Keratinocyte (primary cell): ENCODE measurements around the gene SAMD8. TPM values are rescaled to one million over a fixed set of nuclear protein-coding genes. Genes with fewer than 3 reads are reported as not detected.
"Not testable (repeated sequence)": the region's sequence is repeated elsewhere in the genome, so short reads cannot be mapped to it uniquely, and the experiment has no call there.

Source experiments
- DNase-seq: peaks from one replicate; pipeline ENCODE4 v3.0.0-alpha.2; 2011; ENCODE audit warnings: low read depth, missing footprints, low spot score
- FAIRE-seq: peaks from 2 replicates; lab custom pipeline; 2011; peaks lifted over from hg19 to GRCh38; lab: Jason Lieb, UNC
- H2AFZ ChIP-seq: 2 replicates; pipeline ENCODE4 v1.6.0; 2012; ENCODE audit warnings: low read length, control low read depth, inconsistent platforms; ENCODE audit not compliant: control insufficient read depth
- H3K27ac ChIP-seq: 2 replicates; pipeline ENCODE4 v1.5.1; 2011; ENCODE audit warnings: low read length; ENCODE audit not compliant: control insufficient read depth, insufficient read depth
- H3K27me3 ChIP-seq: 3 replicates; pipeline ENCODE4 v1.6.0; 2011; ENCODE audit warnings: low read length; ENCODE audit not compliant: control insufficient read depth, insufficient read depth; ENCODE audit errors: extremely low read depth
- H3K36me3 ChIP-seq, 2 experiments: 2 replicates in 1 of 2; 3 replicates in 1 of 2; pipeline ENCODE4 v1.5.1; 2011; ENCODE audit warnings: low read length in 2 of 2, mild to moderate bottlenecking in 1 of 2; ENCODE audit not compliant: control insufficient read depth in 2 of 2, insufficient read depth in 2 of 2; ENCODE audit errors: extremely low read depth in 1 of 2
- H3K4me1 ChIP-seq: 3 replicates; pipeline ENCODE4 v1.5.1; 2011; ENCODE audit warnings: low read length; ENCODE audit not compliant: control insufficient read depth, insufficient read depth; ENCODE audit errors: extremely low read depth
- H3K4me2 ChIP-seq: 3 replicates; pipeline ENCODE4 v1.6.0; 2011; ENCODE audit warnings: low read depth, low read length; ENCODE audit not compliant: control insufficient read depth, insufficient read depth; ENCODE audit errors: extremely low read depth
- H3K4me3 ChIP-seq, 3 experiments: fragments of 200-600 bp in 1 of 3; sonication (generic) in 1 of 3; 2 replicates in 2 of 3; 3 replicates in 1 of 3; pipeline ENCODE4 v1.5.1; 2011 to 2016; ENCODE audit warnings: low read length in 3 of 3, mild to moderate bottlenecking in 3 of 3, control low read depth in 2 of 3, inconsistent platforms in 1 of 3, low read depth in 1 of 3, mixed read lengths in 1 of 3, mixed run types in 1 of 3, moderate library complexity in 1 of 3; ENCODE audit not compliant: control insufficient read depth in 2 of 3, insufficient read depth in 2 of 3; ENCODE audit errors: extremely low read depth in 1 of 3
- H3K79me2 ChIP-seq: 2 replicates; pipeline ENCODE4 v1.6.0; 2012; ENCODE audit warnings: low read length; ENCODE audit not compliant: control insufficient read depth, insufficient read depth
- H3K9ac ChIP-seq: 3 replicates; pipeline ENCODE4 v1.6.0; 2011; ENCODE audit warnings: low read length; ENCODE audit not compliant: control insufficient read depth, insufficient read depth; ENCODE audit errors: extremely low read depth
- H3K9me1 ChIP-seq: 3 replicates; pipeline ENCODE4 v1.6.0; 2011; ENCODE audit warnings: low read length; ENCODE audit not compliant: control insufficient read depth, insufficient read depth; ENCODE audit errors: extremely low read depth
- H3K9me3 ChIP-seq: 2 replicates; pipeline ENCODE4 v1.5.1; 2012; ENCODE audit warnings: low read depth, low read length; ENCODE audit not compliant: control insufficient read depth
- H4K20me1 ChIP-seq: 3 replicates; pipeline ENCODE4 v1.6.0; 2011; ENCODE audit warnings: low read length; ENCODE audit not compliant: control insufficient read depth, insufficient read depth; ENCODE audit errors: extremely low read depth
- EZH2 ChIP-seq: IDR thresholded peaks from one replicate; pipeline ENCODE4 v1.6.1; 2012; ENCODE audit warnings: inconsistent platforms, mild to moderate bottlenecking, low read length, moderate library complexity
- dilution Hi-C: fragments of 300-500 bp; cut with MboI; formaldehyde crosslinking; loops from one replicate; pipeline ENCODE4 v1.7.0; 2020; ENCODE audit warnings: low sequenced_read_pairs; ENCODE audit not compliant: extremely low pct_ligation_motif_present
- polyA plus RNA-seq, 5 experiments: library from polyadenylated mRNA; depleted of rRNA in 3 of 5; stranded (reverse) in 3 of 5; stranded (forward) in 1 of 5; unstranded in 1 of 5; fragments of >200 nt; gene quantifications; 1 replicate in 1 of 5; 2 replicates in 3 of 5; 3 replicates in 1 of 5; pipeline versions ENCODE4 v1.2.1 to v1.2.3, GENCODE V29; 2011 to 2012; ENCODE audit warnings: missing spikeins in 2 of 5, low read depth in 1 of 5, low replicate concordance in 1 of 5
- TF ChIP-seq, protein P1 (sequence below), 3 experiments: IDR thresholded peaks in 1 of 3; conservative IDR thresholded peaks in 1 of 3; optimal IDR thresholded peaks in 1 of 3; 2 replicates in 2 of 3; 3 replicates in 1 of 3; pipeline versions ENCODE3 to v1.5.1; 2011; ENCODE audit warnings: low read length in 3 of 3, mild to moderate bottlenecking in 3 of 3, moderate library complexity in 2 of 3, control low read depth in 1 of 3, inconsistent platforms in 1 of 3; ENCODE audit not compliant: insufficient read depth in 2 of 3; ENCODE audit errors: extremely low read depth in 1 of 3

The SAMD8 gene
- polyA plus RNA-seq, 1 donor (not counting 4 experiments of a cell fraction or from before 2014, with no cell fraction given), result 31.7 TPM

DNA sequence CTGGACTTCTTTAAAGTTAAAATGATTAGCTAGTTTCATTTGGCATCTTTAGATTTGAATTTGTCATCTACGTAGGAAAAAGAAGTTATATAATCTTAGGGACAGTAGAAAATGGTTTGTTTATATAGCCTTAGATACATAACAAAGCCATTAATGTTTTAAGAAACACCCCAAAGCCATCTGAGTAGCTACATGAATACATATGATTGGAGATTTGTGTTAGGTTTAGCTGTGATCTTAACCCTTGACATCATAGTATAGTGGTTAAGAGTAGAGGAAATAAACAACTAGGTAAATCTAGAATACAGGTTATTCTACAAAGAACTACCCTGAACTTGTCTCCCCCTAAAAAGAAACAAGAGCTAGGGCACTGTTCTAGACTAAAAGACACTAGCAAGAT, 18.1 kb downstream of the SAMD8 start:
- Histone ChIP-seq H3K27me3 (no peaks in the 10 kb centered on the region), H4K20me1 (no peaks in the 10 kb centered on the region), H3K36me3 (peaks cover 0 to 8% of the 10 kb centered on the region in 2 experiments), H3K79me2 (peaks cover 50% of the 10 kb centered on the region), H3K27ac (no peak overlapping the region), H2AFZ (no peak overlapping the region), H3K9me3 (no peaks in the 10 kb centered on the region), H3K4me2 (no peak overlapping the region), H3K9ac (no peak overlapping the region), H3K9me1 (no peaks in the 10 kb centered on the region), H3K4me1 (peaks cover 11% of the 10 kb centered on the region), H3K4me3 (no peak overlapping the region)
- dilution Hi-C loops, result no loop called here
- DNase-seq, result no peak
- no peak for FAIRE-seq
- TF ChIP-seq, protein P1, sequence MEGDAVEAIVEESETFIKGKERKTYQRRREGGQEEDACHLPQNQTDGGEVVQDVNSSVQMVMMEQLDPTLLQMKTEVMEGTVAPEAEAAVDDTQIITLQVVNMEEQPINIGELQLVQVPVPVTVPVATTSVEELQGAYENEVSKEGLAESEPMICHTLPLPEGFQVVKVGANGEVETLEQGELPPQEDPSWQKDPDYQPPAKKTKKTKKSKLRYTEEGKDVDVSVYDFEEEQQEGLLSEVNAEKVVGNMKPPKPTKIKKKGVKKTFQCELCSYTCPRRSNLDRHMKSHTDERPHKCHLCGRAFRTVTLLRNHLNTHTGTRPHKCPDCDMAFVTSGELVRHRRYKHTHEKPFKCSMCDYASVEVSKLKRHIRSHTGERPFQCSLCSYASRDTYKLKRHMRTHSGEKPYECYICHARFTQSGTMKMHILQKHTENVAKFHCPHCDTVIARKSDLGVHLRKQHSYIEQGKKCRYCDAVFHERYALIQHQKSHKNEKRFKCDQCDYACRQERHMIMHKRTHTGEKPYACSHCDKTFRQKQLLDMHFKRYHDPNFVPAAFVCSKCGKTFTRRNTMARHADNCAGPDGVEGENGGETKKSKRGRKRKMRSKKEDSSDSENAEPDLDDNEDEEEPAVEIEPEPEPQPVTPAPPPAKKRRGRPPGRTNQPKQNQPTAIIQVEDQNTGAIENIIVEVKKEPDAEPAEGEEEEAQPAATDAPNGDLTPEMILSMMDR (optimal IDR thresholded peaks at IDR 0.05 in 1 of 3, IDR thresholded peaks at IDR 0.05 in 1 of 3, conservative IDR thresholded peaks at IDR 0.05 in 1 of 3; ENCODE audit: extremely low read depth in 1 of 3, insufficient read depth in 2 of 3, low read length in 3 of 3), result no peak
- no peak for TF ChIP-seq EZH2

DNA sequence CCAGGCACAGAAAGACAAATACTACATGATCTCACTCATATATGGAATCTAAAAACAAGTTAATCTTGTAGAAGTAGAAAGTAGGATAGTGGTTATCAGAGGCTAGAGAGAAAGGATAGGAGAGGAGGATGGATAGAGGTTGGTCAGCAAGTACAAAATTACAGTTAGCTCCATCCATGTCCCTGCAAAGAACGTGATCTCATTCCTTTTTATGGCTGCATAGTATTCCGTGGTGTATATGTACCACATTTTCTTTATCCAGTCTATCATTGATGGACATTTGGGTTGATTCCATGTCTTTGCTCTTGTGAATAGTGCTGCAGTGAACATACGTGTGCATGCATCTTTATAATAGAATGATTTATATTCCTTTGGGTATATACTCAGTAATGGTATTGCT, 22.2 kb downstream of the SAMD8 start:
- H3K9me1 ChIP-seq, DNase-seq, H3K27ac ChIP-seq, H3K9ac ChIP-seq, H3K9me3 ChIP-seq, H2AFZ ChIP-seq, H3K4me2 ChIP-seq, dilution Hi-C loops, H3K36me3 ChIP-seq, H3K4me3 ChIP-seq, H4K20me1 ChIP-seq, FAIRE-seq, H3K27me3 ChIP-seq: not testable (repeated sequence)
- H3K79me2 ChIP-seq, result peaks cover 51% of the 10 kb centered on the region
- peaks cover 13% of the 10 kb centered on the region for H3K4me1 ChIP-seq

GRCh38 chr10:75136346-75136745, 24.9 kb downstream of the SAMD8 start:
- no peak for DNase-seq

More at GRCh38 chr10:75136346-75136745, 24.9 kb downstream of the SAMD8 start:
- no peaks in the 10 kb centered on the region for H3K36me3 ChIP-seq
- H3K27ac ChIP-seq, result no peak overlapping the region
- H3K79me2 ChIP-seq, result peaks cover 58% of the 10 kb centered on the region
- dilution Hi-C loops, result no loop called here
- H3K9me3 ChIP-seq, result no peaks in the 10 kb centered on the region
- no peaks in the 10 kb centered on the region for H3K9me1 ChIP-seq
- no peaks in the 10 kb centered on the region for H3K27me3 ChIP-seq
- H2AFZ ChIP-seq, result no peak overlapping the region
- no peak overlapping the region for H3K4me3 ChIP-seq
- no peak for FAIRE-seq
- TF ChIP-seq, protein P1 (optimal IDR thresholded peaks at IDR 0.05 in 1 of 3, IDR thresholded peaks at IDR 0.05 in 1 of 3, conservative IDR thresholded peaks at IDR 0.05 in 1 of 3; ENCODE audit: extremely low read depth in 1 of 3, insufficient read depth in 2 of 3, low read length in 3 of 3), result no peak
- TF ChIP-seq EZH2, result no peak
- no peak overlapping the region for H3K9ac ChIP-seq
- peaks cover 13% of the 10 kb centered on the region for H3K4me1 ChIP-seq
- H4K20me1 ChIP-seq, result no peaks in the 10 kb centered on the region
- H3K4me2 ChIP-seq, result no peak overlapping the region
